Testis (tissue), 3 donors: ENCODE results near the gene ORC6. TPM values are rescaled to one million over a fixed set of nuclear protein-coding genes. Genes with fewer than 3 reads are reported as not detected.
A peak's percentile ranks its signal among the peaks of the same experiment; 100 is the strongest.

ENCODE experiments used
- DNase-seq: peaks from one replicate; pipeline ENCODE4 v3.0.0-alpha.2; 2019
- H3K27ac ChIP-seq, 2 donors: fragments of 200-600 bp; sonication (generic); one replicate each; pipeline ENCODE4 v1.5.1; 2019
- H3K27me3 ChIP-seq: fragments of 200-600 bp; sonication (generic); one replicate; pipeline ENCODE4 v1.5.1; 2019
- H3K36me3 ChIP-seq: fragments of 200-600 bp; sonication (generic); one replicate; pipeline ENCODE4 v1.5.1; 2017; ENCODE audit warnings: low read depth; ENCODE audit errors: missing control alignments
- H3K4me1 ChIP-seq: fragments of 200-600 bp; sonication (generic); one replicate; pipeline ENCODE4 v1.5.1; 2019
- H3K4me3 ChIP-seq, 2 donors: fragments of 200-600 bp; sonication (generic); one replicate each; pipeline ENCODE4 v1.5.1; 2017 to 2019
- H3K9me3 ChIP-seq: fragments of 200-600 bp; sonication (generic); one replicate; pipeline ENCODE4 v1.5.1; 2017
- CTCF ChIP-seq, 3 experiments: fragments of 450-650 bp in 2 of 3; fragments of 200-600 bp in 1 of 3; sonication (generic) in 1 of 3; IDR thresholded peaks; one replicate each; pipeline ENCODE4 v1.5.1; 2016 to 2019; ENCODE audit warnings: antibody characterized with exemption in 3 of 3, mild to moderate bottlenecking in 2 of 3, moderate library complexity in 1 of 3
- POLR2A ChIP-seq: fragments of 450-650 bp; IDR thresholded peaks from one replicate; pipeline ENCODE4 v1.6.1; 2017; ENCODE audit warnings: antibody characterized with exemption, mild to moderate bottlenecking, moderate library complexity
- WGBS, 2 donors: methylation state at CpG; one replicate each; pipeline ENCODE4 v1.1.5; 2018; 5-methylcytosine and 5-hydroxymethylcytosine counted together
- intact Hi-C: fragments of 100-400 bp; cut with DNase I; formaldehyde crosslinking; loops from one replicate; pipeline ENCODE4 v1.15.1; 2023; ENCODE audit warnings: low total_unique reads
- polyA plus RNA-seq: library from polyadenylated mRNA; stranded (reverse); fragments of 350-450 nt; fragmentation: Illumina TruSeq; extraction: RNeasy Lipid Tissue Mini Kit (QIAGEN cat#74804); gene quantifications from one replicate; pipeline ENCODE4 v1.2.3, GENCODE V29; 2014; ENCODE audit warnings: low read depth, low replicate concordance; ENCODE audit not compliant: insufficient read depth
- total RNA-seq, 2 donors: library from RNA; depleted of rRNA; stranded (reverse); fragments of >200 nt; gene quantifications; one replicate each; pipeline ENCODE4 v1.2.3, GENCODE V29; 2016

Gene ORC6
- total and polyA plus RNA-seq, 3 donors from 2014 or later, result 28.2 to 44.4 (median 30.7) TPM

- Histone ChIP-seq H3K4me1 (peaks cover 4% of the 10 kb centered on the region), H3K27me3 (no peaks in the 10 kb centered on the region), H3K9me3 (no peaks in the 10 kb centered on the region), H3K4me3 (peak overlapping the region in 1 of 2 donors; percentile 43), H3K36me3 (no peaks in the 10 kb centered on the region), H3K27ac (peak overlapping the region in 1 of 2 donors; percentile 18)
- peak; percentile 61 for DNase-seq
- WGBS, 2 donors, result 52 to 58% methylated on average over 6 to 13 of the region's 14 CpGs
- TF ChIP-seq CTCF (IDR thresholded peaks at IDR 0.05), result no peak
- intact Hi-C loops, result no loop called here
Observed at GRCh38 chr16:46737621-46738214, 48.3 kb downstream of the ORC6 start.

GRCh38 chr16:46739934-46740333, 50.5 kb downstream of the ORC6 start:
- intact Hi-C loops, result no loop called here
- H3K27me3 ChIP-seq, result no peaks in the 10 kb centered on the region
- H3K36me3 ChIP-seq, result no peaks in the 10 kb centered on the region
- 58 to 74% methylated on average over 2 of the region's 2 CpGs for WGBS, 2 donors
- no peak for DNase-seq
- peaks cover 12% of the 10 kb centered on the region for H3K4me1 ChIP-seq
- TF ChIP-seq CTCF (IDR thresholded peaks at IDR 0.05), result no peak
- no peak for TF ChIP-seq POLR2A
- no peaks in the 10 kb centered on the region for H3K9me3 ChIP-seq
- no peak overlapping the region for H3K27ac ChIP-seq
- H3K4me3 ChIP-seq, result no peak overlapping the region

GRCh38 chr16:46743232-46743719, 53.8 kb downstream of the ORC6 start:
- Histone ChIP-seq H3K4me1 (peaks cover 15% of the 10 kb centered on the region), H3K36me3 (no peaks in the 10 kb centered on the region), H3K27ac (peak overlapping the region; percentile 65 to 70), H3K27me3 (no peaks in the 10 kb centered on the region), H3K9me3 (no peaks in the 10 kb centered on the region), H3K4me3 (no peak overlapping the region)
- 19 to 20% methylated on average over 10 of the region's 10 CpGs for WGBS, 2 donors
- peak; percentile 60 for DNase-seq
- no peak for TF ChIP-seq CTCF (IDR thresholded peaks at IDR 0.05)
- no peak for TF ChIP-seq POLR2A
- intact Hi-C loops, result no loop called here

DNA sequence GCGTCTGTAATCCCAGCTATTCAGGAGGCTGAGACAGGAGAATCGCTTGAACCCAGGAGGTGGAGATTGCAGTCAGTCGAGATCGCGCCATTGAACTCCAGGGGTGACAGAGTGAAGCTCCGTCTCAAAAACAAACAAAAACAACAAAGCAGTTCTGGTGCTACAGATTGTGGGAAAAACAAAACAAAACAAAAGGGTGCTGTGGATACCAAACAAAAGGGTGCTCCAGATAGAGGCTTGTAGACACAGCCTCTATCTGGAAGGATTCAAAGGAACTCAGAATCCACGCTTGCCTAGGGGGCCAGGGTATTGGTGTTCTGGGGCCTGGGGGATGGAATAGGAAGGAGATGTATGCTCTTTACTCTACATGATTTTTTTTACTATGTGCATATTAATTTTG, 56.2 kb downstream of the ORC6 start:
- Histone ChIP-seq H3K27me3 (no peaks in the 10 kb centered on the region), H3K27ac (no peak overlapping the region), H3K9me3 (no peaks in the 10 kb centered on the region), H3K36me3 (no peaks in the 10 kb centered on the region), H3K4me1 (peaks cover 15% of the 10 kb centered on the region), H3K4me3 (no peak overlapping the region)
- no peak for DNase-seq
- no peak for TF ChIP-seq CTCF (IDR thresholded peaks at IDR 0.05)
- no peak for TF ChIP-seq POLR2A
- 90 to 94% methylated on average over 7 of the region's 7 CpGs for WGBS, 2 donors
- intact Hi-C loops, result no loop called here
